ENCODE measurements around the gene RMC1. TPM values are rescaled to one million over a fixed set of nuclear protein-coding genes. Genes with fewer than 3 reads are reported as not detected.
A peak's percentile ranks its signal among the peaks of the same experiment; 100 is the strongest.
"Not testable (repeated sequence)": the region's sequence is repeated elsewhere in the genome, so short reads cannot be mapped to it uniquely, and the experiment has no call there.

Gene RMC1
- total and polyA plus RNA-seq, 9 donors: 9.7 to 14.5 (median 13.1) TPM

GRCh38 chr18:23495723-23496440 lies 7.4 kb upstream of the RMC1 start:
- 50% methylated on average over 3 of the region's 12 CpGs for WGBS (ENCODE audit: insufficient coverage)
- no peak for DNase-seq
- Histone ChIP-seq H3K36me3 (ENCODE audit: control insufficient read depth, insufficient read depth, low read length) (no peaks in the 10 kb centered on the region), H3K4me3 (ENCODE audit: low read length) (no peak overlapping the region), H3K27ac (ENCODE audit: low read length) (no peak overlapping the region), H3K9me3 (replicated peaks; ENCODE audit: control insufficient read depth, low read depth, low read length) (no peaks in the 10 kb centered on the region), H3K27me3 (ENCODE audit: control insufficient read depth, insufficient read depth, low read length) (no peaks in the 10 kb centered on the region), H3K4me1 (ENCODE audit: control insufficient read depth, insufficient read depth, low read length) (no peaks in the 10 kb centered on the region)

- no CpG with 5 or more reads among the region's 2 CpGs for WGBS (ENCODE audit: insufficient coverage)
- Histone ChIP-seq H3K27ac (ENCODE audit: low read length) (no peak overlapping the region), H3K4me3 (ENCODE audit: low read length) (no peak overlapping the region), H3K27me3 (ENCODE audit: control insufficient read depth, insufficient read depth, low read length) (no peaks in the 10 kb centered on the region), H3K9me3 (replicated peaks; ENCODE audit: control insufficient read depth, low read depth, low read length) (no peaks in the 10 kb centered on the region), H3K36me3 (ENCODE audit: control insufficient read depth, insufficient read depth, low read length) (no peaks in the 10 kb centered on the region), H3K4me1 (ENCODE audit: control insufficient read depth, insufficient read depth, low read length) (peaks cover 3% of the 10 kb centered on the region)
- no peak for DNase-seq
Measured at GRCh38 chr18:23498117-23498516, 5.2 kb upstream of the RMC1 start.

- H3K36me3 ChIP-seq (ENCODE audit: control insufficient read depth, insufficient read depth, low read length): no peaks in the 10 kb centered on the region
- WGBS (ENCODE audit: insufficient coverage): 0% methylated on average over 4 of the region's 5 CpGs
- H3K4me1 ChIP-seq (ENCODE audit: control insufficient read depth, insufficient read depth, low read length): peaks cover 4% of the 10 kb centered on the region
- no peak overlapping the region for H3K27ac ChIP-seq (ENCODE audit: low read length)
- no peaks in the 10 kb centered on the region for H3K27me3 ChIP-seq (ENCODE audit: control insufficient read depth, insufficient read depth, low read length)
- H3K9me3 ChIP-seq (replicated peaks; ENCODE audit: control insufficient read depth, low read depth, low read length): no peaks in the 10 kb centered on the region
- no peak overlapping the region for H3K4me3 ChIP-seq (ENCODE audit: low read length)
- DNase-seq: peak; percentile 47
Measured at GRCh38 chr18:23498877-23499276, 4.4 kb upstream of the RMC1 start.

- Histone ChIP-seq H3K27me3 (ENCODE audit: control insufficient read depth, insufficient read depth, low read length) (no peaks in the 10 kb centered on the region), H3K4me1 (ENCODE audit: control insufficient read depth, insufficient read depth, low read length) (peaks cover 8% of the 10 kb centered on the region), H3K4me3 (ENCODE audit: low read length) (no peak overlapping the region), H3K36me3 (ENCODE audit: control insufficient read depth, insufficient read depth, low read length) (no peaks in the 10 kb centered on the region), H3K9me3 (replicated peaks; ENCODE audit: control insufficient read depth, low read depth, low read length) (no peaks in the 10 kb centered on the region), H3K27ac (ENCODE audit: low read length) (no peak overlapping the region)
- DNase-seq: no peak
- WGBS (ENCODE audit: insufficient coverage): 82% methylated on average over 6 of the region's 11 CpGs
Measured at GRCh38 chr18:23499291-23499781, 4.0 kb upstream of the RMC1 start.

GRCh38 chr18:23501626-23502025 lies 1.7 kb upstream of the RMC1 start:
- Histone ChIP-seq H3K9me3 (replicated peaks; ENCODE audit: control insufficient read depth, low read depth, low read length) (no peaks in the 10 kb centered on the region), H3K36me3 (ENCODE audit: control insufficient read depth, insufficient read depth, low read length) (peaks cover 9% of the 10 kb centered on the region), H3K4me3 (ENCODE audit: low read length) (no peak overlapping the region), H3K4me1 (ENCODE audit: control insufficient read depth, insufficient read depth, low read length) (peaks cover 11% of the 10 kb centered on the region), H3K27ac (ENCODE audit: low read length) (no peak overlapping the region), H3K27me3 (ENCODE audit: control insufficient read depth, insufficient read depth, low read length) (no peaks in the 10 kb centered on the region)
- no CpG with 5 or more reads among the region's 6 CpGs for WGBS (ENCODE audit: insufficient coverage)
- no peak for DNase-seq

- peaks cover 11% of the 10 kb centered on the region for H3K4me1 ChIP-seq (ENCODE audit: control insufficient read depth, insufficient read depth, low read length)
Measured at GRCh38 chr18:23502516-23503037, 734 bp upstream of the RMC1 start.

GRCh38 chr18:23503963-23504344 lies 643 bp downstream of the RMC1 start:
- Histone ChIP-seq H3K4me3 (ENCODE audit: low read length) (peak overlapping the region; percentile 78), H3K27ac (ENCODE audit: low read length) (no peak overlapping the region), H3K36me3 (ENCODE audit: control insufficient read depth, insufficient read depth, low read length) (peaks cover 20% of the 10 kb centered on the region), H3K27me3 (ENCODE audit: control insufficient read depth, insufficient read depth, low read length) (no peaks in the 10 kb centered on the region), H3K9me3 (replicated peaks; ENCODE audit: control insufficient read depth, low read depth, low read length) (no peaks in the 10 kb centered on the region), H3K4me1 (ENCODE audit: control insufficient read depth, insufficient read depth, low read length) (peaks cover 11% of the 10 kb centered on the region)
- DNase-seq: no peak
- WGBS (ENCODE audit: insufficient coverage): 0% methylated on average over 14 of the region's 21 CpGs

More at GRCh38 chr18:23502516-23503037, 734 bp upstream of the RMC1 start:
- DNase-seq: no peak
- peak overlapping the region; percentile 92 for H3K27ac ChIP-seq (ENCODE audit: low read length)
- peaks cover 11% of the 10 kb centered on the region for H3K36me3 ChIP-seq (ENCODE audit: control insufficient read depth, insufficient read depth, low read length)
- peak overlapping the region; percentile 78 for H3K4me3 ChIP-seq (ENCODE audit: low read length)
- no peaks in the 10 kb centered on the region for H3K27me3 ChIP-seq (ENCODE audit: control insufficient read depth, insufficient read depth, low read length)
- WGBS (ENCODE audit: insufficient coverage): 8% methylated on average over 3 of the region's 6 CpGs
- H3K9me3 ChIP-seq (replicated peaks; ENCODE audit: control insufficient read depth, low read depth, low read length): no peaks in the 10 kb centered on the region

- Histone ChIP-seq H3K9me3 (replicated peaks; ENCODE audit: control insufficient read depth, low read depth, low read length) (no peaks in the 10 kb centered on the region), H3K36me3 (ENCODE audit: control insufficient read depth, insufficient read depth, low read length) (peaks cover 20% of the 10 kb centered on the region), H3K27me3 (ENCODE audit: control insufficient read depth, insufficient read depth, low read length) (no peaks in the 10 kb centered on the region), H3K4me3 (ENCODE audit: low read length) (no peak overlapping the region), H3K4me1 (ENCODE audit: control insufficient read depth, insufficient read depth, low read length) (peaks cover 11% of the 10 kb centered on the region), H3K27ac (ENCODE audit: low read length) (no peak overlapping the region)
- DNase-seq: no peak
- WGBS (ENCODE audit: insufficient coverage): 100% methylated on average over 2 of the region's 3 CpGs
Measured at GRCh38 chr18:23504720-23505119, 1.4 kb downstream of the RMC1 start.

- Histone ChIP-seq H3K4me3 (ENCODE audit: low read length) (no peak overlapping the region), H3K27me3 (ENCODE audit: control insufficient read depth, insufficient read depth, low read length) (no peaks in the 10 kb centered on the region), H3K27ac (ENCODE audit: low read length) (no peak overlapping the region), H3K4me1 (ENCODE audit: control insufficient read depth, insufficient read depth, low read length) (peaks cover 11% of the 10 kb centered on the region), H3K9me3 (replicated peaks; ENCODE audit: control insufficient read depth, low read depth, low read length) (no peaks in the 10 kb centered on the region), H3K36me3 (ENCODE audit: control insufficient read depth, insufficient read depth, low read length) (peaks cover 30% of the 10 kb centered on the region)
- no peak for DNase-seq
- WGBS (ENCODE audit: insufficient coverage): 71% methylated on average over 1 of the region's 6 CpGs
Measured at GRCh38 chr18:23506393-23506792, 3.1 kb downstream of the RMC1 start.

- H3K4me1 ChIP-seq (ENCODE audit: control insufficient read depth, insufficient read depth, low read length); H3K9me3 ChIP-seq (replicated peaks; ENCODE audit: control insufficient read depth, low read depth, low read length); H3K27ac ChIP-seq (ENCODE audit: low read length); DNase-seq; H3K4me3 ChIP-seq (ENCODE audit: low read length); H3K27me3 ChIP-seq (ENCODE audit: control insufficient read depth, insufficient read depth, low read length): not testable (repeated sequence)
- WGBS (ENCODE audit: insufficient coverage): no CpG with 5 or more reads among the region's 2 CpGs
- H3K36me3 ChIP-seq (ENCODE audit: control insufficient read depth, insufficient read depth, low read length): peaks cover 31% of the 10 kb centered on the region
Measured at GRCh38 chr18:23510923-23511322, 7.6 kb downstream of the RMC1 start.
